Osteocyte (in vitro differentiated cells): ENCODE measurements around the gene SMURF1. TPM values are rescaled to one million over a fixed set of nuclear protein-coding genes. Genes with fewer than 3 reads are reported as not detected.
A peak's percentile ranks its signal among the peaks of the same experiment; 100 is the strongest.

Source experiments
- DNase-seq: peaks from one replicate; pipeline ENCODE4 v3.0.0; 2021; ENCODE audit warnings: mixed read lengths; ENCODE audit not compliant: unreplicated experiment; ENCODE audit errors: extremely low spot score
- H3K27ac Mint-ChIP-seq: one replicate; pipeline ENCODE4 v1.8.0; 2021; ENCODE audit warnings: mild to moderate bottlenecking, mixed read lengths; ENCODE audit not compliant: unreplicated experiment
- H3K27me3 Mint-ChIP-seq: one replicate; pipeline ENCODE4 v1.8.0; 2021; ENCODE audit warnings: mixed read lengths; ENCODE audit not compliant: unreplicated experiment
- H3K36me3 Mint-ChIP-seq: one replicate; pipeline ENCODE4 v1.8.0; 2021; ENCODE audit warnings: mixed read lengths; ENCODE audit not compliant: unreplicated experiment
- H3K4me1 Mint-ChIP-seq: one replicate; pipeline ENCODE4 v1.8.0; 2021; ENCODE audit warnings: mixed read lengths; ENCODE audit not compliant: unreplicated experiment
- H3K4me3 Mint-ChIP-seq: one replicate; pipeline ENCODE4 v1.8.0; 2021; ENCODE audit warnings: mild to moderate bottlenecking, moderate library complexity, mixed read lengths; ENCODE audit not compliant: unreplicated experiment
- H3K9me3 Mint-ChIP-seq: one replicate; pipeline ENCODE4 v1.8.0; 2021; ENCODE audit warnings: mixed read lengths; ENCODE audit not compliant: unreplicated experiment
- total RNA-seq: library from RNA; stranded (reverse); gene quantifications from 2 replicates; pipeline ENCODE4 v1.2.1, GENCODE V29; 2021
- TF ChIP-seq, protein P1 (sequence below): fragments of 200-600 bp; sonication (generic); IDR thresholded peaks from 2 replicates; pipeline ENCODE4 v1.5.0; 2021; ENCODE audit warnings: antibody characterized with exemption, mild to moderate bottlenecking, moderate library complexity

The SMURF1 gene
- total RNA-seq, 1 donor from 2014 or later: 24.1 TPM

GRCh38 chr7:99120916-99121315 is 23.0 kb downstream of the SMURF1 start:
- H3K4me1 Mint-ChIP-seq: peaks cover 65% of the 10 kb centered on the region
- H3K27ac Mint-ChIP-seq: peak overlapping the region; percentile 58
- peaks cover 22% of the 10 kb centered on the region for H3K9me3 Mint-ChIP-seq
- peaks cover 15% of the 10 kb centered on the region for H3K36me3 Mint-ChIP-seq
- TF ChIP-seq, protein P1, sequence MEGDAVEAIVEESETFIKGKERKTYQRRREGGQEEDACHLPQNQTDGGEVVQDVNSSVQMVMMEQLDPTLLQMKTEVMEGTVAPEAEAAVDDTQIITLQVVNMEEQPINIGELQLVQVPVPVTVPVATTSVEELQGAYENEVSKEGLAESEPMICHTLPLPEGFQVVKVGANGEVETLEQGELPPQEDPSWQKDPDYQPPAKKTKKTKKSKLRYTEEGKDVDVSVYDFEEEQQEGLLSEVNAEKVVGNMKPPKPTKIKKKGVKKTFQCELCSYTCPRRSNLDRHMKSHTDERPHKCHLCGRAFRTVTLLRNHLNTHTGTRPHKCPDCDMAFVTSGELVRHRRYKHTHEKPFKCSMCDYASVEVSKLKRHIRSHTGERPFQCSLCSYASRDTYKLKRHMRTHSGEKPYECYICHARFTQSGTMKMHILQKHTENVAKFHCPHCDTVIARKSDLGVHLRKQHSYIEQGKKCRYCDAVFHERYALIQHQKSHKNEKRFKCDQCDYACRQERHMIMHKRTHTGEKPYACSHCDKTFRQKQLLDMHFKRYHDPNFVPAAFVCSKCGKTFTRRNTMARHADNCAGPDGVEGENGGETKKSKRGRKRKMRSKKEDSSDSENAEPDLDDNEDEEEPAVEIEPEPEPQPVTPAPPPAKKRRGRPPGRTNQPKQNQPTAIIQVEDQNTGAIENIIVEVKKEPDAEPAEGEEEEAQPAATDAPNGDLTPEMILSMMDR: no peak
- no peak for DNase-seq
- H3K4me3 Mint-ChIP-seq: peak overlapping the region; percentile 4
- H3K27me3 Mint-ChIP-seq: no peaks in the 10 kb centered on the region

DNA sequence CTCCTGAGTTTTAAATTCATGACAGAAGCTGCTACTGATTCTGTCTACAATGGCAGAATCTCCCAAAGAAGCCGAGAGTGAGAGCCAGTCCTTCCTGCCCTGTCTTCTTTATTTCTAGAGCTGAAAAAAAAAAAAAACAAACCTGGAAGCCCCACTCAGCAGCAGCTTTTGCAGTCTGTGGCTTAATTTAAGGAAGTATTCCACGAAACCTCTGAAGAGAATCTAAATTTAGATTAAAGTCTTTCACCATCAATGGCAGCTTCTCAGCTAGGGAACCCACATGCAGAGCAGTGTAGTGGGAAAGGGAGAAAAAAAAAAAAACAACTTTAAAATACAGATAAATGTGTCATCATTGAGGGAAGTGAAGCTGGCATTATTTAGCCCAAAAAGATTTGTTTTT is 23.4 kb downstream of the SMURF1 start:
- Mint-ChIP-seq H3K27me3 (no peaks in the 10 kb centered on the region), H3K4me1 (peaks cover 61% of the 10 kb centered on the region), H3K27ac (peak overlapping the region; percentile 58), H3K4me3 (peak overlapping the region; percentile 4), H3K9me3 (peaks cover 22% of the 10 kb centered on the region), H3K36me3 (peaks cover 15% of the 10 kb centered on the region)
- TF ChIP-seq, protein P1: no peak
- no peak for DNase-seq

- DNase-seq: no peak
- H3K4me3 Mint-ChIP-seq: no peak overlapping the region
- peaks cover 25% of the 10 kb centered on the region for H3K36me3 Mint-ChIP-seq
- H3K27ac Mint-ChIP-seq: no peak overlapping the region
- no peaks in the 10 kb centered on the region for H3K27me3 Mint-ChIP-seq
- H3K9me3 Mint-ChIP-seq: peaks cover 30% of the 10 kb centered on the region
- TF ChIP-seq, protein P1: no peak
- peaks cover 47% of the 10 kb centered on the region for H3K4me1 Mint-ChIP-seq
These were observed 25.8 kb downstream of the SMURF1 start for GRCh38 chr7:99118077-99118476.

GRCh38 chr7:99116144-99116543 is 27.8 kb downstream of the SMURF1 start:
- peaks cover 40% of the 10 kb centered on the region for H3K9me3 Mint-ChIP-seq
- TF ChIP-seq, protein P1: no peak

GRCh38 chr7:99115379-99115778 is 28.5 kb downstream of the SMURF1 start:
- H3K36me3 Mint-ChIP-seq: peaks cover 34% of the 10 kb centered on the region
- TF ChIP-seq, protein P1: no peak
- H3K4me3 Mint-ChIP-seq: no peak overlapping the region
- H3K9me3 Mint-ChIP-seq: peaks cover 40% of the 10 kb centered on the region
- no peaks in the 10 kb centered on the region for H3K27me3 Mint-ChIP-seq
- DNase-seq: no peak
- peaks cover 48% of the 10 kb centered on the region for H3K4me1 Mint-ChIP-seq
- H3K27ac Mint-ChIP-seq: no peak overlapping the region

More at GRCh38 chr7:99116144-99116543, 27.8 kb downstream of the SMURF1 start:
- H3K27me3 Mint-ChIP-seq: no peaks in the 10 kb centered on the region
- H3K4me1 Mint-ChIP-seq: peaks cover 51% of the 10 kb centered on the region
- no peak overlapping the region for H3K27ac Mint-ChIP-seq
- H3K36me3 Mint-ChIP-seq: peaks cover 34% of the 10 kb centered on the region
- no peak for DNase-seq
- no peak overlapping the region for H3K4me3 Mint-ChIP-seq
